NCI-H2171 (cell line): ENCODE data around the gene SLC22A12.

Experiments used
- DNase-seq: peaks from one replicate; lab custom pipeline; 2025; lab: John Stamatoyannopoulos, UW

The SLC22A12 gene

GRCh38 chr11:64563966-64564365 is 27.1 kb upstream of the SLC22A12 start:
- DNase-seq: no peak

GRCh38 chr11:64564419-64564818 is 26.6 kb upstream of the SLC22A12 start:
- no peak for DNase-seq

- DNase-seq: no peak
These were observed 25.8 kb upstream of the SLC22A12 start for GRCh38 chr11:64564947-64565889.

GRCh38 chr11:64566042-64566914 is 24.7 kb upstream of the SLC22A12 start:
- peak; percentile 82 for DNase-seq

GRCh38 chr11:64566915-64567891 is 23.8 kb upstream of the SLC22A12 start:
- DNase-seq: no peak

DNA sequence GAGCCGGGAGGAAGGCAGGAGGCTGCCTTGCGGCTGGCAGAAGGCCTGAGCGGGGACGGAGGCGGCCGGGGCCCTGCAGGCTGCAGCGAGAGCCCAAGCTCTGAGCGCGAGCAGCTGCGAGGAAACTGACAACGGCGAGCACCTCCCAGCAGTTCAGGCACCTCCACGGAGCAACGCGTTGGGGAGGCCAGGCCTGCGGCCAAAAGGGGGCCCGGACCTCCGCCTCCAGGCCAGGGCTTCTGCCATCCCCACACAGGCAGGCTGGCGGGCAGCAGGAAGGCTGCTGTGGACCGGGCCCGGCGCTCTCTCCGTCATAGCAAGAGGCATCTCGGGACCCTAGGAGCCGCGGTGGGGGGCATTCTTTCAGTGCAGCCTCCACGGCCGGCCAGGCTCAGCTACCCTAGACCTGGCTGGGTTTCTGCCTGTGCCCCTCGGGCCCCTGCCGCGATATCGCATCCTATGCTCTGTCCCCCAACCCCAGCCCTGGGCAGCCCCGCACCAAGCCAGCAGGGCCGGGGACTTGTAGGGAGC is 22.9 kb upstream of the SLC22A12 start:
- DNase-seq: no peak

GRCh38 chr11:64568584-64569140 is 22.4 kb upstream of the SLC22A12 start:
- no peak for DNase-seq

GRCh38 chr11:64569300-64569970 is 21.6 kb upstream of the SLC22A12 start:
- peak; percentile 52 for DNase-seq

DNA sequence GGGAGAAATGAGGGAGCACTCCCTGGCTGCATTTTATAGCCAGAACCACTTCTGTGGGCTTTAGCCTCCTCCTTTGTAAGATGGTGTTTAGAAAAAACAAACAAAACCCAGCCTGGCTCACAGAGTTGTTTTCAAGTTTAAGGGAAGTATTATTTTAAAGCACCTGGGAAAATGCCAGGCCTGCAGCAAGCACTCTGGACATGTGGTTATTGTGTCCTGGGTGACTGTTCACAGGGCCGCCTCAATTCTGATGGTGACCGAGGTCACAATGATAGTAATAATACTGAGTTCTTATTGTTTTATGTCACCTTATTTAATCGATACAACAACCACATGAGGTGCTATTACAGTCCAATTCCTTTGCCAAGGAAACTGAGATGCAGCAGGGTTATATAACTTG is 20.7 kb upstream of the SLC22A12 start:
- DNase-seq: no peak

DNA sequence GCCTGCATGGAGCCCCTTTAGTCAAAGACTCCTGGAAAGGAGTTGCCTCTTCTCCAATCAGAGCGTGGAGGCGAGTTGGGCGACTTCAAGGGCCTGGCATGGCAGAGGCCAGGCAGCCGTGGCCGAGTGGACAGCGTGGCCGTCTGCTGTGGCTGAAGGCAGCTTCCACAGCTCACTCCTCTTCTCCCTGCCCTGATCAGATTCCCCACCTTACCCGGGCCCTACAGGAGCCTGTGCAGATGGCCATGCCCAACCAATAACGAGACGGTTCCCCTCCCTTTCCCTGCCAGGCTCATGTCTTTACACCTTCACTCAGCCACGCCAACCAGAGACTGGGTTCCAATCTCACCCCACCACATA is 20.0 kb upstream of the SLC22A12 start:
- DNase-seq: no peak

DNA sequence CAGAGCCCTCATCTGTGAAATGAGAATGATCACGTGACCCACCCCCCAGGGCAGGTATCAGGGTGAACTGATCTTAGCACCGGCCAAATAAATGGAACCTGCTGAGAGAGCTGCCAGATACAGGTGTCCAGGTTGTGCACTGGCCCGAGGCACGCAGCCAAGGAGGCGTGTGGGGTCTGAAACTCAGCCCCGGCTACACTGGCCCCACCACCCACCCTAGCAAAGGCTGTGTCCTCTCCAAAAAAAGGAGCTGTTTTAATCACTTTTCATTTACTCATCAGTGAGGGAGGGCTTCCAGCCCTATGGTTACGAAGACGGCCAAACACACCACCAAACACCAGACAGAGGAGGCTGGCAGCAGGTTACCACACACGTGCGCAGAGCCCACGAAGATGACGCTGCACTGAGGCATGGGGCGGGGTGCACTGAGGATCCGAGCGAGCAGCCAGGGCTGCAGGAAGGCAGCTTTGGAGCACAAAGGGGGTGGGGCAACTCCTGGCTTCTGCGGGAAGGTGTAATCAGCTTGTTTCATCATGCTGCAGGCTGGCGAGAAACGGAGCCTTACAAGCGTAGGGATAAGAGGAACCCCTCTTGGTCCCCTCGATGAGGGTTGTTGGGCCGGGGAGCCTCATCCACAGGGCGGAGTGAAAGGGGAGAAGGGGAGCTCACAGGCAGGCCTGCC is 19.5 kb upstream of the SLC22A12 start:
- peak; percentile 52 for DNase-seq

DNA sequence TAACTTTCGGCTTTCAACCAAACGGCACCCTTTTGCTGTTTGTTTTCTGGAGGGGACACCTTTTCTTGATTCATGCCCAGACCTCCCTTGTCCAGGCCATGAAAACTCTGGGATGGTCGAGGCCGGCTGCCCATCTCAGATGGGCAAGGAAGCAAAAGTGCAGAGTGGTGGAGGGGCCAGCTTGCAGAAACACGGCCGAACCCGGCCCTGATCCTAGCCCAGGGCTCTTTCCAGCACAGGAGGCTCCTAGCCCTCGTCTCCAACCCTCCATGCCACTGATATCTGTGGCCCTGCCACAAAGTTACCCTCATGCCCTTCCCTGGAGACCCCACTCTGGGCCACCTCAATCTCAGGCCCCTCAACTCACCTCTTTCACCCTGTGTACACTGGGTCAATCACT is 18.9 kb upstream of the SLC22A12 start:
- DNase-seq: no peak

GRCh38 chr11:64577202-64577601 is 13.8 kb upstream of the SLC22A12 start:
- no peak for DNase-seq

GRCh38 chr11:64580412-64580811 is 10.6 kb upstream of the SLC22A12 start:
- DNase-seq: no peak

GRCh38 chr11:64581057-64581523 is 9.9 kb upstream of the SLC22A12 start:
- DNase-seq: no peak

- no peak for DNase-seq
These were observed 8.1 kb upstream of the SLC22A12 start for GRCh38 chr11:64582885-64583284.

DNA sequence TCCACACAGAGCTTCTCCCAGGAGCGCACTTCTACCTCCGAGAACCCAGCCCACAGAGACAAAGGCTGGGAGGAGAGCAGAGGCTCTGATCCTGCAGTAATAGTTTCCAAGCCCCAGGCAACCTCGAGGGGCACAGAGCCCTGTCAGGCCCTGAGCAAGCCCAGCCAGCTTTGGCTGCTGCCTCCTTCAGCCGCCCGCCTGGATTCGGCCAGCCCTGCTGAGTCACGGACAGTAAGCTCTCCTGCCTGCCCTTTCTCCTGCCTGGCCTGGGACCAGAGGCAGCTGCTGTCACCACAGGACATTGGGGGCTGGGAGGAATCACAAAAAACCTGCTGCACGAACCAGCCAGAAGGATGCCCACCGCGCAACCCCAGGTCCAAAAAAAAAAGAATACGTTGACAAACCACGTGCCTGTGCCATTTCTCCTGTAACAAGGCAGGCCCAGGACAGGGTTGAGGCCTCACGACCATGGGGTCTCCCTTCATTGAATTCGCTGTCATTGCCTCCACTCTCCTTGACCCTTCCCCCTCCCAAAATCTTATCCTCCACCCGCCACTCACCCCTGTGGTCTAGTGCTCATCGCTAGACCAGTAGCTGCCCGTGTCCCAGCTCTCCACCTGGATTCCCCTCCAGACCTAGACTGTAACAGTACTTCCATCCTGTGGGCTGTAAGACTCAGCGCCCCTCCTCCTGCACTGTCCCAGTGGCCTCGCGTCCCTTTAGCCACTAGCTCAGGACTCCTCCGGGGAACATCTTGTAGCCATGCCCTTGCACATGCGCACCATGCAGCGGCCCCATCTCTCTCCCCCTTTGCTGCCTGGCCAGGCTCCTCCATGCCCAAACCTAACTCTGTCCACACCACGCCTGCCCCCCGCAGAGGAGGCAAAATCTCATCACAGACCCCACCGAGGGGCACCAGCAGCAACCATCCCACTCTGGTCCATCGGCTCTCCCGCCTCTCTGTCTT is 7.4 kb upstream of the SLC22A12 start:
- DNase-seq: no peak

- no peak for DNase-seq
These were observed 5.9 kb upstream of the SLC22A12 start for GRCh38 chr11:64585150-64585549.

GRCh38 chr11:64586366-64586765 is 4.7 kb upstream of the SLC22A12 start:
- no peak for DNase-seq
